Ectodermal cell (in vitro differentiated cells): ENCODE data around the gene PKLR.
"Not testable (repeated sequence)": the region's sequence is repeated elsewhere in the genome, so short reads cannot be mapped to it uniquely, and the experiment has no call there.

Experiments used
- H3K27ac ChIP-seq: 2 replicates; pipeline ENCODE4 v1.7.0; 2013; ENCODE audit warnings: mild to moderate bottlenecking, low read depth, low read length; ENCODE audit not compliant: insufficient read depth, poor library complexity, severe bottlenecking
- H3K27me3 ChIP-seq: 2 replicates; pipeline ENCODE4 v1.7.0; 2013; ENCODE audit warnings: mild to moderate bottlenecking, low read length; ENCODE audit not compliant: insufficient read depth, control insufficient read depth, poor library complexity, severe bottlenecking
- H3K36me3 ChIP-seq: one replicate; pipeline ENCODE4 v1.7.0; 2013; ENCODE audit warnings: low read length; ENCODE audit not compliant: control insufficient read depth, insufficient read depth
- H3K4me1 ChIP-seq: one replicate; pipeline ENCODE4 v1.7.0; 2013; ENCODE audit warnings: low read length; ENCODE audit not compliant: control insufficient read depth, insufficient read depth
- H3K4me3 ChIP-seq: 2 replicates; pipeline ENCODE4 v1.7.0; 2013; ENCODE audit warnings: low read depth, low read length, control low read depth; ENCODE audit not compliant: insufficient read depth
- H3K9me3 ChIP-seq: 2 replicates; pipeline ENCODE4 v1.7.0; 2013; ENCODE audit warnings: mild to moderate bottlenecking, low read length, moderate library complexity; ENCODE audit not compliant: control insufficient read depth
- WGBS, 2 experiments: methylation state at CpG; one replicate each; pipeline ENCODE4 v1.1.7; 2013; ENCODE audit warnings: missing lambda C conversion rate in 2 of 2; 5-methylcytosine and 5-hydroxymethylcytosine counted together

PKLR gene

GRCh38 chr1:155300024-155300423 is 1.2 kb downstream of the PKLR start:
- no peak overlapping the region for H3K4me3 ChIP-seq
- no peak overlapping the region for H3K27ac ChIP-seq
- no peaks in the 10 kb centered on the region for H3K9me3 ChIP-seq
- peaks cover 23% of the 10 kb centered on the region for H3K27me3 ChIP-seq
- H3K4me1 ChIP-seq: no peaks in the 10 kb centered on the region
- H3K36me3 ChIP-seq: no peaks in the 10 kb centered on the region
- WGBS, 2 experiments: 92 to 95% methylated on average over 7 to 8 of the region's 8 CpGs

- Histone ChIP-seq H3K27ac (no peak overlapping the region), H3K9me3 (no peaks in the 10 kb centered on the region), H3K36me3 (no peaks in the 10 kb centered on the region), H3K27me3 (peaks cover 48% of the 10 kb centered on the region), H3K4me3 (no peak overlapping the region), H3K4me1 (no peaks in the 10 kb centered on the region)
- 81 to 84% methylated on average over 7 of the region's 7 CpGs for WGBS, 2 experiments
Observed at GRCh38 chr1:155297384-155297783, 3.9 kb downstream of the PKLR start.

GRCh38 chr1:155296661-155297060 is 4.6 kb downstream of the PKLR start:
- no peak overlapping the region for H3K27ac ChIP-seq
- H3K36me3 ChIP-seq: no peaks in the 10 kb centered on the region
- no peak overlapping the region for H3K4me3 ChIP-seq
- H3K9me3 ChIP-seq: no peaks in the 10 kb centered on the region
- WGBS, 2 experiments: 89 to 93% methylated on average over 3 of the region's 3 CpGs
- H3K27me3 ChIP-seq: peaks cover 48% of the 10 kb centered on the region
- H3K4me1 ChIP-seq: no peaks in the 10 kb centered on the region

- WGBS, 2 experiments: 83 to 87% methylated on average over 7 of the region's 7 CpGs
- H3K27me3 ChIP-seq: peaks cover 48% of the 10 kb centered on the region
- H3K4me3 ChIP-seq: no peak overlapping the region
- H3K27ac ChIP-seq: no peak overlapping the region
- no peaks in the 10 kb centered on the region for H3K4me1 ChIP-seq
- no peaks in the 10 kb centered on the region for H3K36me3 ChIP-seq
- no peaks in the 10 kb centered on the region for H3K9me3 ChIP-seq
Observed at GRCh38 chr1:155295942-155296267, 5.3 kb downstream of the PKLR start.

GRCh38 chr1:155295183-155295941 is 5.9 kb downstream of the PKLR start:
- Histone ChIP-seq H3K9me3 (no peaks in the 10 kb centered on the region), H3K4me1 (no peaks in the 10 kb centered on the region), H3K4me3 (peak overlapping the region; percentile 40), H3K27ac (no peak overlapping the region), H3K36me3 (no peaks in the 10 kb centered on the region), H3K27me3 (peaks cover 48% of the 10 kb centered on the region)
- 8 to 10% methylated on average over 47 of the region's 47 CpGs for WGBS, 2 experiments

- Histone ChIP-seq H3K27me3 (peaks cover 48% of the 10 kb centered on the region), H3K27ac (no peak overlapping the region), H3K36me3 (no peaks in the 10 kb centered on the region), H3K4me3 (peak overlapping the region; percentile 40), H3K4me1 (no peaks in the 10 kb centered on the region), H3K9me3 (no peaks in the 10 kb centered on the region)
- WGBS, 2 experiments: 47 to 50% methylated on average over 46 of the region's 46 CpGs
Observed at GRCh38 chr1:155294520-155295182, 6.6 kb downstream of the PKLR start.

- H3K27me3 ChIP-seq: peaks cover 48% of the 10 kb centered on the region
- no peak overlapping the region for H3K27ac ChIP-seq
- WGBS, 2 experiments: 89 to 90% methylated on average over 17 of the region's 17 CpGs
- H3K4me3 ChIP-seq: no peak overlapping the region
- no peaks in the 10 kb centered on the region for H3K36me3 ChIP-seq
- H3K4me1 ChIP-seq: no peaks in the 10 kb centered on the region
- no peaks in the 10 kb centered on the region for H3K9me3 ChIP-seq
Observed at GRCh38 chr1:155293086-155293749, 8.0 kb downstream of the PKLR start.

- not testable (repeated sequence) for H3K9me3 ChIP-seq, H3K4me3 ChIP-seq, H3K36me3 ChIP-seq, H3K4me1 ChIP-seq, H3K27ac ChIP-seq
- 88 to 89% methylated on average over 10 of the region's 10 CpGs for WGBS, 2 experiments
- H3K27me3 ChIP-seq: peaks cover 34% of the 10 kb centered on the region
Observed at GRCh38 chr1:155291006-155291405, 10.2 kb downstream of the PKLR start.

- WGBS, 2 experiments: 93% methylated on average over 21 of the region's 21 CpGs
- H3K27ac ChIP-seq: no peak overlapping the region
- peaks cover 5% of the 10 kb centered on the region for H3K27me3 ChIP-seq
- no peaks in the 10 kb centered on the region for H3K36me3 ChIP-seq
- H3K4me3 ChIP-seq: no peak overlapping the region
- no peaks in the 10 kb centered on the region for H3K9me3 ChIP-seq
- no peaks in the 10 kb centered on the region for H3K4me1 ChIP-seq
Observed at GRCh38 chr1:155287987-155288543, 13.2 kb downstream of the PKLR start.

- WGBS, 2 experiments: 91 to 93% methylated on average over 2 of the region's 2 CpGs
- no peaks in the 10 kb centered on the region for H3K27me3 ChIP-seq
- H3K27ac ChIP-seq: no peak overlapping the region
- H3K9me3 ChIP-seq: no peaks in the 10 kb centered on the region
- no peaks in the 10 kb centered on the region for H3K4me1 ChIP-seq
- no peaks in the 10 kb centered on the region for H3K36me3 ChIP-seq
- H3K4me3 ChIP-seq: no peak overlapping the region
Observed at GRCh38 chr1:155286544-155286943, 14.7 kb downstream of the PKLR start.
